Neural progenitor cell (in vitro differentiated cells): ENCODE data around the gene PLA2G6. TPM values are rescaled to one million over a fixed set of nuclear protein-coding genes. Genes with fewer than 3 reads are reported as not detected.

Experiments
- DNase-seq: peaks from one replicate; pipeline ENCODE4 v3.0.0-alpha.2; 2016; ENCODE audit warnings: low spot score
- H2AFZ ChIP-seq: fragments of 200-600 bp; sonication (generic); replicated peaks from 2 replicates; pipeline ENCODE4 v1.6.1; 2016; ENCODE audit warnings: antibody characterized with exemption
- H3F3A ChIP-seq: fragments of 200-600 bp; sonication (generic); 2 replicates; pipeline ENCODE4 v1.6.1; 2016; ENCODE audit warnings: antibody characterized with exemption, low read depth
- H3K27ac ChIP-seq: fragments of 200-600 bp; sonication (generic); 2 replicates; pipeline ENCODE4 v1.5.1; 2016; ENCODE audit warnings: mild to moderate bottlenecking
- H3K27me3 ChIP-seq: fragments of 200-600 bp; sonication (generic); 2 replicates; pipeline ENCODE4 v1.6.1; 2016; ENCODE audit warnings: mild to moderate bottlenecking, moderate library complexity
- H3K36me3 ChIP-seq: fragments of 200-600 bp; sonication (generic); 2 replicates; pipeline ENCODE4 v1.5.1; 2016
- H3K4me1 ChIP-seq: fragments of 200-600 bp; sonication (generic); 2 replicates; pipeline ENCODE4 v1.6.1; 2016; ENCODE audit warnings: mixed run types
- H3K4me2 ChIP-seq: fragments of 200-600 bp; sonication (generic); 2 replicates; pipeline ENCODE4 v1.6.1; 2016
- H3K4me3 ChIP-seq: fragments of 200-600 bp; sonication (generic); 2 replicates; pipeline ENCODE4 v1.5.1; 2016
- H3K79me2 ChIP-seq: fragments of 200-600 bp; sonication (generic); 2 replicates; pipeline ENCODE4 v1.6.1; 2016; ENCODE audit warnings: low read depth
- H3K9ac ChIP-seq: fragments of 200-600 bp; sonication (generic); 2 replicates; pipeline ENCODE4 v1.6.1; 2016
- H3K9me3 ChIP-seq: fragments of 200-600 bp; sonication (generic); 2 replicates; pipeline ENCODE4 v1.5.1; 2016; ENCODE audit warnings: low read depth
- H4K20me1 ChIP-seq: fragments of 200-600 bp; sonication (generic); 2 replicates; pipeline ENCODE4 v1.6.1; 2016; ENCODE audit warnings: low read depth
- H3K27ac Mint-ChIP-seq: 3 replicates; pipeline ENCODE4 v1.8.0; 2021; ENCODE audit warnings: mixed read lengths
- H3K27me3 Mint-ChIP-seq: 2 replicates; pipeline ENCODE4 v1.8.0; 2022; ENCODE audit warnings: low read depth, mild to moderate bottlenecking, inconsistent platforms, moderate library complexity, mixed read lengths; ENCODE audit not compliant: insufficient read depth
- H3K36me3 Mint-ChIP-seq: 3 replicates; pipeline ENCODE4 v1.8.0; 2021; ENCODE audit warnings: mixed read lengths
- H3K4me1 Mint-ChIP-seq: 3 replicates; pipeline ENCODE4 v1.8.0; 2021; ENCODE audit warnings: mixed read lengths
- H3K4me3 Mint-ChIP-seq: 3 replicates; pipeline ENCODE4 v1.8.0; 2021; ENCODE audit warnings: mild to moderate bottlenecking, moderate library complexity, mixed read lengths
- H3K9me3 Mint-ChIP-seq: 3 replicates; pipeline ENCODE4 v1.8.0; 2020; ENCODE audit warnings: mixed read lengths
- EZH2 ChIP-seq: fragments of 200-600 bp; sonication (generic); IDR thresholded peaks from 2 replicates; pipeline ENCODE4 v1.6.1; 2017; ENCODE audit warnings: antibody characterized with exemption, mild to moderate bottlenecking, moderate library complexity
- EZH2phosphoT487 ChIP-seq: fragments of 200-600 bp; sonication (generic); IDR thresholded peaks from 2 replicates; pipeline ENCODE4 v1.6.1; 2017; ENCODE audit warnings: antibody characterized with exemption
- total RNA-seq: library from RNA; depleted of rRNA; stranded (reverse); fragments of >200 nt; gene quantifications from 2 replicates; pipeline ENCODE4 v1.2.3, GENCODE V29; 2015; ENCODE audit warnings: low replicate concordance
- TF ChIP-seq, protein P1 (sequence below): fragments of 200-600 bp; sonication (generic); IDR thresholded peaks from 2 replicates; pipeline ENCODE4 v1.5.1; 2017; ENCODE audit warnings: antibody characterized with exemption, mild to moderate bottlenecking

The PLA2G6 gene
- total RNA-seq, 1 donor from 2014 or later: 20.1 TPM

DNA sequence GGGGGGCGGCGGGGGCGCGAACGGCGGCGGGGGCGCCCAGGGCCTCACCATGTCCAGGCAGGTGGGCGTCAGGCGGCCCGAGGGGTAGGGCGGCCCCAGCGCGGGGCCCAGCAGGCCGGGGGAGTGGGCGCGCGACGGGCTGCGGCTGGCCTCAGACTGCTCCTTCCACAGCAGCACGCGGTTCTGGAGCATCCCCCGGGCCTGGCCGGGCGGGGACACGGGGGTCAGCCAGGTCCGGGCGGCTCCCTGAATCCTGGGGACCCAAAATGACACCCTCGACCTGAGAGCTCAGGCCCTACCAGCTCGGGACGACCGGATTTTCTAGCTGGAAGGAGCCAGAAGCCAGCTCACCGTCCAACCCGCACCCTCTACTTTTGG, 92.2 kb downstream of the PLA2G6 start:
- H3K27ac ChIP-seq: no peak overlapping the region
- Mint-ChIP-seq H3K27ac (no peak overlapping the region), H3K4me3 (no peak overlapping the region), H3K4me1 (peaks cover 8% of the 10 kb centered on the region), H3K27me3 (peaks cover 4% of the 10 kb centered on the region), H3K9me3 (no peaks in the 10 kb centered on the region), H3K36me3 (peaks cover 2% of the 10 kb centered on the region)
- H3K9me3 ChIP-seq: no peaks in the 10 kb centered on the region
- H3K36me3 ChIP-seq: no peaks in the 10 kb centered on the region
- no peak overlapping the region for H3K9ac ChIP-seq
- no peaks in the 10 kb centered on the region for H3K79me2 ChIP-seq
- H4K20me1 ChIP-seq: no peaks in the 10 kb centered on the region
- no peak overlapping the region for H3K4me3 ChIP-seq
- peaks cover 9% of the 10 kb centered on the region for H3K27me3 ChIP-seq
- H3F3A ChIP-seq: peaks cover 22% of the 10 kb centered on the region
- no peak for DNase-seq
- peak overlapping the region; percentile 45 for H3K4me2 ChIP-seq
- TF ChIP-seq EZH2phosphoT487 (no peak), EZH2 (no peak)
- TF ChIP-seq, protein P1, sequence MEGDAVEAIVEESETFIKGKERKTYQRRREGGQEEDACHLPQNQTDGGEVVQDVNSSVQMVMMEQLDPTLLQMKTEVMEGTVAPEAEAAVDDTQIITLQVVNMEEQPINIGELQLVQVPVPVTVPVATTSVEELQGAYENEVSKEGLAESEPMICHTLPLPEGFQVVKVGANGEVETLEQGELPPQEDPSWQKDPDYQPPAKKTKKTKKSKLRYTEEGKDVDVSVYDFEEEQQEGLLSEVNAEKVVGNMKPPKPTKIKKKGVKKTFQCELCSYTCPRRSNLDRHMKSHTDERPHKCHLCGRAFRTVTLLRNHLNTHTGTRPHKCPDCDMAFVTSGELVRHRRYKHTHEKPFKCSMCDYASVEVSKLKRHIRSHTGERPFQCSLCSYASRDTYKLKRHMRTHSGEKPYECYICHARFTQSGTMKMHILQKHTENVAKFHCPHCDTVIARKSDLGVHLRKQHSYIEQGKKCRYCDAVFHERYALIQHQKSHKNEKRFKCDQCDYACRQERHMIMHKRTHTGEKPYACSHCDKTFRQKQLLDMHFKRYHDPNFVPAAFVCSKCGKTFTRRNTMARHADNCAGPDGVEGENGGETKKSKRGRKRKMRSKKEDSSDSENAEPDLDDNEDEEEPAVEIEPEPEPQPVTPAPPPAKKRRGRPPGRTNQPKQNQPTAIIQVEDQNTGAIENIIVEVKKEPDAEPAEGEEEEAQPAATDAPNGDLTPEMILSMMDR: no peak
- no peak overlapping the region for H2AFZ ChIP-seq
- peaks cover 16% of the 10 kb centered on the region for H3K4me1 ChIP-seq

DNA sequence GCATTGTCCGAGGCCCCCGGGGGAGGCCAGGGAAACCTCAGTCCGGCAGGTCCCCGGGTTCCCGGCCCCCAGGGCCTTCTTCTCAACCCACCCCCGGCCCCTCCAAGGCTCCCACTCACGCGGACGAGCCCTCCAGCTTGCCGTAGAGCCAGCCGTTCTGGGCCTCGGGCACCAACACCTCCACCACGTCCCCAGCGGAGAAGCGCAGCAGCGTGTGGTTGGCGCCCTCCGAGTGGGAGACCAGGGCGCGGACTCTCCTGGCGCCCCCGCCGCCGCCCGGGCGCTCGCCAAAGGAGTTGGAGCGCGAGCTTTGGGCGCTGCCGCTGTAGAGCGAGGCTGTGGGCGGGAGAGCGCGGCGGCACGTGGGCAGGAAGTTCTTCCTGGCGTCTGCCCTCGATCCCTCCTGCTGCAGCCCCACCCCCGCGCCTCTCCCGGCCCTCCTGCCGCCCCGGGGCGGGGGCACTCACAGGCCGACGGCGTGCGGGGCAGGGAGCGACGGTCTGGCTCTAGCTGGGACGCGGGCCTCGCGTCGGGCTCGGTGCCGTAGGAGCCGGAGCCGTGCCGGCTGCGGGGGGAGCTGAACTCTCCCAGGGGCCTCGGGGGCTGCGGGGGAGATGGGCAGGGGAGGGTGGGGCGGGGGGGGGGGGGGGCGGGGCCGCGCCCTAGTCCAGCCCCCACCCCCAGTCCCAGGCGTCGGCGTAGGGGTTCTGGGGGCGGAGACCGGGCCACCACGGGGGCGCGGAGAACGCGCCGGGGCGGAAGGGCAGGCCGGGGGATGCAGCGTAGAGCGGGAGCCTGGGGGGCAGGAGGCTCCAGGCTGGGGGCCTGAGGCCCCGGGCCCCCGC, 92.8 kb downstream of the PLA2G6 start:
- no peaks in the 10 kb centered on the region for H3K9me3 ChIP-seq
- peaks cover 26% of the 10 kb centered on the region for H3F3A ChIP-seq
- H3K4me1 Mint-ChIP-seq: peaks cover 9% of the 10 kb centered on the region
- peaks cover 4% of the 10 kb centered on the region for H3K27me3 Mint-ChIP-seq
- no peak overlapping the region for H2AFZ ChIP-seq
- H3K9me3 Mint-ChIP-seq: no peaks in the 10 kb centered on the region
- H3K4me3 Mint-ChIP-seq: no peak overlapping the region
- peak overlapping the region; percentile 45 for H3K4me2 ChIP-seq
- no peak overlapping the region for H3K9ac ChIP-seq
- TF ChIP-seq EZH2phosphoT487: no peak
- TF ChIP-seq, protein P1: no peak
- no peak for TF ChIP-seq EZH2
- H3K79me2 ChIP-seq: no peaks in the 10 kb centered on the region
- H3K27ac ChIP-seq: no peak overlapping the region
- peaks cover 2% of the 10 kb centered on the region for H3K36me3 Mint-ChIP-seq
- H4K20me1 ChIP-seq: no peaks in the 10 kb centered on the region
- H3K27ac Mint-ChIP-seq: no peak overlapping the region
- H3K4me1 ChIP-seq: peaks cover 22% of the 10 kb centered on the region
- no peak for DNase-seq
- H3K36me3 ChIP-seq: no peaks in the 10 kb centered on the region
- peaks cover 9% of the 10 kb centered on the region for H3K27me3 ChIP-seq
- H3K4me3 ChIP-seq: no peak overlapping the region

DNA sequence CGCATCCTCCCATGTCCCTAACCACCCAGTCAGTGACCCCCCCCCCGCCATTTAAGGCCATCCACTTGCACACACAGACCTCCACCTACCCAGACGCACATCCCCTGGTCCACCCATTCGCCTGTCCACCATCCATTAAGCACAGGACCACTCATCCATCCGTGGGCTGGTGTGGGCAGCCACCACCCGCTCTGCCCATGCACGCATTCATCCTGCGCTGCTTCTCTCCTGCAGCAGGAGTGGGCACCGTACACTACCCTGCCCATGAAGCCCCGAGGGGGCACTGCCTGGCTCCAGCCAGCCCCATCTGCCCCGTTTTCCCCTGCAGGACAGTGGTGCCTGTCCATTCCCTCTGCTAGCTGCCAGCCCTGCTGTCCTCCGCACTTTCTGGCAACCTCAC, 93.8 kb downstream of the PLA2G6 start:
- H3K27ac Mint-ChIP-seq: peak overlapping the region; percentile 76
- H3K9me3 Mint-ChIP-seq: no peaks in the 10 kb centered on the region
- Histone ChIP-seq H3K27ac (no peak overlapping the region), H3K9me3 (no peaks in the 10 kb centered on the region), H3F3A (peaks cover 36% of the 10 kb centered on the region), H3K4me2 (no peak overlapping the region), H3K9ac (no peak overlapping the region), H3K79me2 (no peaks in the 10 kb centered on the region), H2AFZ (no peak overlapping the region), H3K27me3 (peaks cover 11% of the 10 kb centered on the region), H3K36me3 (no peaks in the 10 kb centered on the region), H3K4me3 (no peak overlapping the region), H3K4me1 (peaks cover 32% of the 10 kb centered on the region), H4K20me1 (no peaks in the 10 kb centered on the region)
- no peaks in the 10 kb centered on the region for H3K36me3 Mint-ChIP-seq
- H3K4me1 Mint-ChIP-seq: peaks cover 9% of the 10 kb centered on the region
- H3K4me3 Mint-ChIP-seq: no peak overlapping the region
- H3K27me3 Mint-ChIP-seq: peaks cover 5% of the 10 kb centered on the region
- no peak for DNase-seq
- TF ChIP-seq, protein P1: no peak
- TF ChIP-seq EZH2phosphoT487: no peak
- no peak for TF ChIP-seq EZH2
